GM23248 (cell line): ENCODE results near the gene NCAM1. TPM values are rescaled to one million over a fixed set of nuclear protein-coding genes. Genes with fewer than 3 reads are reported as not detected.

ENCODE experiments used
- DNase-seq: peaks from one replicate; pipeline ENCODE4 v3.0.0-alpha.2; 2015
- H2AFZ ChIP-seq: fragments of 200-600 bp; sonication (generic); 2 replicates; pipeline ENCODE4 v1.6.1; 2016; ENCODE audit warnings: antibody characterized with exemption
- H3F3A ChIP-seq: fragments of 200-600 bp; sonication (generic); 2 replicates; pipeline ENCODE4 v1.6.1; 2016; ENCODE audit warnings: mild to moderate bottlenecking, antibody characterized with exemption, mixed run types; ENCODE audit not compliant: insufficient read depth
- H3K27ac ChIP-seq: fragments of 200-600 bp; sonication (generic); 2 replicates; pipeline ENCODE4 v1.5.1; 2016; ENCODE audit warnings: mild to moderate bottlenecking
- H3K27me3 ChIP-seq: fragments of 200-600 bp; sonication (generic); replicated peaks from 2 replicates; pipeline ENCODE4 v1.6.1; 2016; ENCODE audit warnings: mild to moderate bottlenecking; ENCODE audit not compliant: insufficient read depth
- H3K36me3 ChIP-seq: fragments of 200-600 bp; sonication (generic); 2 replicates; pipeline ENCODE4 v1.6.1; 2016; ENCODE audit warnings: low read depth, mild to moderate bottlenecking
- H3K4me1 ChIP-seq: fragments of 200-600 bp; sonication (generic); 2 replicates; pipeline ENCODE4 v1.6.1; 2016; ENCODE audit warnings: mild to moderate bottlenecking; ENCODE audit not compliant: insufficient read depth
- H3K4me2 ChIP-seq: fragments of 200-600 bp; sonication (generic); one replicate; pipeline ENCODE4 v1.6.1; 2016; ENCODE audit warnings: mild to moderate bottlenecking; ENCODE audit not compliant: unreplicated experiment
- H3K4me3 ChIP-seq: fragments of 200-600 bp; sonication (generic); 2 replicates; pipeline ENCODE4 v1.5.1; 2016; ENCODE audit warnings: mild to moderate bottlenecking
- H3K79me2 ChIP-seq: fragments of 200-600 bp; sonication (generic); 2 replicates; pipeline ENCODE4 v1.6.1; 2016; ENCODE audit warnings: mild to moderate bottlenecking; ENCODE audit not compliant: insufficient read depth
- H3K9ac ChIP-seq: fragments of 200-600 bp; sonication (generic); 2 replicates; pipeline ENCODE4 v1.6.1; 2016; ENCODE audit warnings: mild to moderate bottlenecking
- H3K9me2 ChIP-seq: fragments of 200-600 bp; sonication (generic); 2 replicates; pipeline ENCODE4 v1.6.1; 2016; ENCODE audit warnings: mixed run types, mild to moderate bottlenecking, moderate library complexity; ENCODE audit not compliant: insufficient read depth
- H3K9me3 ChIP-seq: fragments of 200-600 bp; sonication (generic); one replicate; pipeline ENCODE4 v1.6.1; 2017; ENCODE audit warnings: low read depth
- H4K20me1 ChIP-seq: fragments of 200-600 bp; sonication (generic); 2 replicates; pipeline ENCODE4 v1.6.0; 2016; ENCODE audit not compliant: insufficient read depth
- EZH2 ChIP-seq: fragments of 200-600 bp; sonication (generic); IDR thresholded peaks from 2 replicates; pipeline ENCODE4 v1.6.1; 2018; ENCODE audit warnings: antibody characterized with exemption, mild to moderate bottlenecking; ENCODE audit not compliant: insufficient read depth, poor library complexity, severe bottlenecking
- EZH2phosphoT487 ChIP-seq: fragments of 200-600 bp; sonication (generic); IDR thresholded peaks from 2 replicates; pipeline ENCODE4 v1.6.1; 2018; ENCODE audit warnings: antibody characterized with exemption, moderate library complexity, mild to moderate bottlenecking, low read depth; ENCODE audit not compliant: insufficient read depth
- WGBS, 2 experiments: methylation state at CpG; one replicate each; pipeline ENCODE4 v1.1.6; 2015 to 2017; ENCODE audit warnings: low lambda C conversion rate in 2 of 2, low coverage in 1 of 2; ENCODE audit errors: missing lambda C conversion rate in 2 of 2; 5-methylcytosine and 5-hydroxymethylcytosine counted together
- in situ Hi-C: fragments of 300-500 bp; cut with MboI; formaldehyde crosslinking; loops from 2 replicates; pipeline ENCODE4 v1.15.0; 2020
- polyA plus RNA-seq: library from polyadenylated mRNA; unstranded; fragments of >200 nt; fragmentation: Nextera tagmentation; extraction: Ambion mirVana; gene quantifications from 2 replicates; pipeline ENCODE4 v1.2.1, GENCODE V29; 2016
- total RNA-seq: library from RNA; depleted of rRNA; stranded (reverse); fragments of >200 nt; shearing (Covaris generic); gene quantifications from 2 replicates; pipeline ENCODE4 v1.2.3, GENCODE V29; 2014

NCAM1 gene
- total and polyA plus RNA-seq, 2 experiments from 2014 or later: 1.5 to 1.8 TPM

DNA sequence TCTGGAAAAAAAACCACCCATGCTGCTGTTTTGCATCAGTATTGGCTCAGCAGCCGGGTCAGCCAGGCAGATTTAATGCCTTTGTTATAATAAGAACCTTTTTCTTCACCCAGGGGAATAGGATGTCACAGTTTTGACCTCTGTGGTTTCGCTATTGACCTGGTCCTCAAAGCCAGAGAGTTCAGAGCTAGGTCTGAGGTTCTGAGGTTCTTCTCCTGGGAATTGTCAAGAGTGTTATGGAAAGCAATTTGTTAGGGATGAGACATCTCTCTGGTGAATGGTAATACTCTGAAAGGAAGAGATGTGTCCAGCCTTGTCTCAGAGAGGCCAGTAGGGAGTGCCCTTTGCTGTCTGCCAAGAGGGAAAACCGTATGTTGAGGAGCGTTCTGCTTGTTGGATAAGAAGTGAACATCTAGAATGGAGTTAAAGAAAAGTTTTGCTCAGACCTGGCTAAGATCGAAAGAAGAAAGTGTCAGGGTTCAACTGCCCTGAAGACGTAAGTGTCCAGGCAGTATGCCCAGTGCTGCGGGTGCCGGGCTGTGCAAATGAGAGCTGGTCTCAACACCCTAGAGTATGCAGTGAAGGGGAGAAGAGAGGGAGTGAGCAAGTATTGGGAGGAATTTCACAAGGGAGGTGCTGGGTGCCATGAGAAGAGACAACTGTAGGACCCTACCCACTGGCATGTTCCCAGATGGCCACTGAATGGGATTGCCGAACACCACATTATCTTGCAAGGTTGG, 202.2 kb downstream of the NCAM1 start:
- Histone ChIP-seq H3K4me3 (no peak overlapping the region), H2AFZ (no peak overlapping the region), H3K4me1 (no peaks in the 10 kb centered on the region), H3K36me3 (no peaks in the 10 kb centered on the region), H3K4me2 (no peak overlapping the region), H3K27me3 (no peaks in the 10 kb centered on the region; the same call in 1 of the 2 replicates), H3K27ac (no peak overlapping the region), H3K9me2 (no peaks in the 10 kb centered on the region), H4K20me1 (no peaks in the 10 kb centered on the region), H3K9me3 (no peaks in the 10 kb centered on the region), H3K79me2 (no peaks in the 10 kb centered on the region), H3K9ac (no peak overlapping the region), H3F3A (no peaks in the 10 kb centered on the region)
- no peak for DNase-seq
- in situ Hi-C loops: no loop called here
- TF ChIP-seq EZH2phosphoT487: no peak
- TF ChIP-seq EZH2: no peak
- WGBS, 2 experiments: 79 to 85% methylated on average over 9 of the region's 9 CpGs

DNA sequence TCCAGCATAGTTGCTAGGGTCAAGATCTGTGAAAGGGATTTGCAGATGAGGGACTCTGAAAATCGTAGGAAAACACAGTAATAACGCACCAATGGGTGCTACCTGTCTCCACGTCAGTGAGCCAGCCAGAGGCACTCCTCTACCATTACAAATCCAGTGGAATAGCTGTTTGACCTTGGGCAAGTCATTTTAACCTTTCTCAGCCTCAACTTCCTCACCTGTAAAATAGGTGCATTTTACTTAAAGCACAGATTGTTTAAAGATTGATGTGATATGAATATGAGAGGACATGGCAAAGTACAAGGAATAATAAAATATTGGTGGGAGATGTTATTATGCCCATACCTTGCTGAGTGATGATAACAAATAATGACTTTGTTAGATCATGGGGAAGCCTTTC, 205.1 kb downstream of the NCAM1 start:
- no peaks in the 10 kb centered on the region for H3K9me3 ChIP-seq
- no peak for DNase-seq
- H3K4me3 ChIP-seq: no peak overlapping the region
- no peaks in the 10 kb centered on the region for H3F3A ChIP-seq
- H3K9ac ChIP-seq: no peak overlapping the region
- no peak for TF ChIP-seq EZH2
- TF ChIP-seq EZH2phosphoT487: no peak
- H3K4me1 ChIP-seq: no peaks in the 10 kb centered on the region
- no peaks in the 10 kb centered on the region for H3K36me3 ChIP-seq
- H4K20me1 ChIP-seq: no peaks in the 10 kb centered on the region
- H3K4me2 ChIP-seq: no peak overlapping the region
- no peaks in the 10 kb centered on the region; the same call in 1 of the 2 replicates for H3K27me3 ChIP-seq
- in situ Hi-C loops: no loop called here
- H2AFZ ChIP-seq: no peak overlapping the region
- no peaks in the 10 kb centered on the region for H3K79me2 ChIP-seq
- H3K27ac ChIP-seq: no peak overlapping the region
- no peaks in the 10 kb centered on the region for H3K9me2 ChIP-seq
- WGBS, 2 experiments: 79 to 85% methylated on average over 3 of the region's 3 CpGs

DNA sequence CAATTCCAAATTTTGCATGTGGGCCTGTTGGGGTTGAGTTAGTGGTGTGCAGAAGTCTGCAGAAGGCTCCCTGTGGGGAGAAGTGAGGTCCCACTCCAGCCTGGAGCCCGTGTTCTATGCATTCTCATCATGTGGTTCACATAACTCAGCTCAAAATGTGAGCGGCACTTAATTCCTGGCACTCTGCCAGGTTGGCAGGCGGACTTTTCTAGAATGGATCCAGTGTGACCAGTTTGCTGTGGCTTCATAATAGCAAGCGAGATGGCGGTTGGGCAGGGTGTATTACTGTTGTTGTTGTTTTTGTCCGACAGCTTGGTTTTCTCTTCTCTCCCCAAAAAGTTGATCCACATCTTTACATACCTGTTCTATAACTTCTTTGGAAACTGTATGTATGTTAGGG, 206.4 kb downstream of the NCAM1 start:
- 64 to 68% methylated on average over 6 of the region's 6 CpGs for WGBS, 2 experiments
- H3K36me3 ChIP-seq: no peaks in the 10 kb centered on the region
- no peak for TF ChIP-seq EZH2phosphoT487
- no peak for TF ChIP-seq EZH2
- H2AFZ ChIP-seq: no peak overlapping the region
- no peaks in the 10 kb centered on the region; the same call in 1 of the 2 replicates for H3K27me3 ChIP-seq
- H3K4me1 ChIP-seq: no peaks in the 10 kb centered on the region
- in situ Hi-C loops: no loop called here
- H3K4me2 ChIP-seq: no peak overlapping the region
- H3K27ac ChIP-seq: no peak overlapping the region
- no peaks in the 10 kb centered on the region for H4K20me1 ChIP-seq
- no peaks in the 10 kb centered on the region for H3K79me2 ChIP-seq
- no peak overlapping the region for H3K9ac ChIP-seq
- DNase-seq: no peak
- no peaks in the 10 kb centered on the region for H3K9me2 ChIP-seq
- H3K9me3 ChIP-seq: no peaks in the 10 kb centered on the region
- H3F3A ChIP-seq: no peaks in the 10 kb centered on the region
- no peak overlapping the region for H3K4me3 ChIP-seq

DNA sequence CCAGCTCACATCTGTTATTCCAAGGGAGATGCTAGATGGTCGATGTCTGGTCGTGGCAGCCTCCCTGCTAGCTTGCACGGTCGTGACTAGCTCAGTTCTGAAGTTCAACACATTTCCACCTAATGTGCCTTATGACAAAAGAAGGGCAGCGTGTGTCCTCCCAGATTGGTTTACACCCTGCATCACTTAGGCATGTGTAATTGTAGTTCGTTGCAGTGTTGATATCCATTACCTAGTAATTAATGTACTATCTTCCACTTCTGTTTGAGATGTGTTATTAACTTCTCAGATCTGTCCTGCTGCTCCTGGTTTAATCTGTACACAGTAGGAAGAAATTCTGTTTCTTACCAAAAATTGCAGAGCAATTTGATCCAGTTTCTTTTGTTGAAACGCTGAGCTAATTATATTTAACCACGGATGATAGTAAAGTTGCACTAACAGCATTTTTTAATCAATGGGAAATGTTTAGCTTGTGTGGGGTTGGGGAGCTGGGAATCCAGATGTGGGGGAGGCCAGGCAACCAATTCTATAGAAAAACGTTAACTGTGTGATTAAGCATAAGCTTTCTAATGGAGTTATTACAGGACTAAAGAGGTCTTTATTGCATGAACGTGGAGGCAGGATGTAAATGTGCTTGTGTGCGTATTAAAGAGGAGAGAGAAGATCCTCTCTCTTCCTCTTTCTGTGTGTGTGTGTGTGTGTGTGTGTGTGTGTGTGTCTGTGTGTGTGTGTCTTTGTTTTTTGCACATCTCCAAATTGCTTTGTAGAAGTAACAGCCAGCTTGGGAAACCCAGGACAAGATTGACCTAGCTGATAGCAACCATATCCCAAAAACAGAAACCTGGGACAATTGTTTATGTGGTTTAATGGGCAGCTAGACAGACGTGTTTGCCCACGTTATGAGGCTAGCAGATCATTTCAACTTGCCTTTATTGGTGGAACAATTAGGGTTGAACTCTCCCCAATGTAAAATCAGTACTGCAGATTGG, 207.4 kb downstream of the NCAM1 start:
- H3F3A ChIP-seq: no peaks in the 10 kb centered on the region
- 35 to 36% methylated on average over 13 of the region's 13 CpGs for WGBS, 2 experiments
- TF ChIP-seq EZH2 (no peak), EZH2phosphoT487 (no peak)
- no peaks in the 10 kb centered on the region for H4K20me1 ChIP-seq
- no peak overlapping the region for H3K4me3 ChIP-seq
- no peak for DNase-seq
- no peak overlapping the region for H2AFZ ChIP-seq
- H3K27ac ChIP-seq: no peak overlapping the region
- no peak overlapping the region for H3K4me2 ChIP-seq
- H3K9me3 ChIP-seq: no peaks in the 10 kb centered on the region
- H3K9ac ChIP-seq: no peak overlapping the region
- H3K9me2 ChIP-seq: no peaks in the 10 kb centered on the region
- H3K79me2 ChIP-seq: no peaks in the 10 kb centered on the region
- H3K27me3 ChIP-seq: no peaks in the 10 kb centered on the region; the same call in 1 of the 2 replicates
- H3K36me3 ChIP-seq: no peaks in the 10 kb centered on the region
- no peaks in the 10 kb centered on the region for H3K4me1 ChIP-seq
- in situ Hi-C loops: no loop called here
